Stimulated activated CD4-positive, alpha-beta T cell treated with anti-CD3 and anti-CD28 coated beads, Interleukin-12 subunit alpha, Interleukin-12 subunit beta, amount 100 ng/mL, for 4 hours (primary cell): Measurements from ENCODE around the gene STIMATE.

Source experiments
- DNase-seq: peaks from one replicate; pipeline ENCODE4 v3.0.0-alpha.2; 2020

The STIMATE gene

GRCh38 chr3:52811452-52812011, 85.8 kb downstream of the STIMATE start:
- DNase-seq: no peak

DNA sequence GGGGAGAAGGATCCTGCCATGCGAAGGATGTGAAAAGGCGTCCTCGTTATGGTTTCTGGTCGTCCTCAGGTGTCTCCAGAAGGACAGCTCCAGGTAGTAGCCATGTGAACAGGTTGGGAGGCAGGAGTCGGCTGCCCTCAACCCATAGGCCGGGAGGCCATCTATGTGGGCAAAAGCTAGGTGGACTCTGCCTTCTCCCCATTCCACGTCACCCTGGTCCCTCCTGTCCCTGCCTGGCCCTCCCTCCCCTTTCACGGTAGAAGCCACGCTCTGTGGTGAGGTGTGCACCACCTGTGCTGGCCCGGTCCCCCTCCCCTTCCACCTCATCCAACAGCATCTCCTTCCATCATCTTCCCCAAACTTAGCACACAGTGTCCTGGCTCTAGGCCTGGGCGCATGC, 86.4 kb downstream of the STIMATE start:
- DNase-seq: no peak

DNA sequence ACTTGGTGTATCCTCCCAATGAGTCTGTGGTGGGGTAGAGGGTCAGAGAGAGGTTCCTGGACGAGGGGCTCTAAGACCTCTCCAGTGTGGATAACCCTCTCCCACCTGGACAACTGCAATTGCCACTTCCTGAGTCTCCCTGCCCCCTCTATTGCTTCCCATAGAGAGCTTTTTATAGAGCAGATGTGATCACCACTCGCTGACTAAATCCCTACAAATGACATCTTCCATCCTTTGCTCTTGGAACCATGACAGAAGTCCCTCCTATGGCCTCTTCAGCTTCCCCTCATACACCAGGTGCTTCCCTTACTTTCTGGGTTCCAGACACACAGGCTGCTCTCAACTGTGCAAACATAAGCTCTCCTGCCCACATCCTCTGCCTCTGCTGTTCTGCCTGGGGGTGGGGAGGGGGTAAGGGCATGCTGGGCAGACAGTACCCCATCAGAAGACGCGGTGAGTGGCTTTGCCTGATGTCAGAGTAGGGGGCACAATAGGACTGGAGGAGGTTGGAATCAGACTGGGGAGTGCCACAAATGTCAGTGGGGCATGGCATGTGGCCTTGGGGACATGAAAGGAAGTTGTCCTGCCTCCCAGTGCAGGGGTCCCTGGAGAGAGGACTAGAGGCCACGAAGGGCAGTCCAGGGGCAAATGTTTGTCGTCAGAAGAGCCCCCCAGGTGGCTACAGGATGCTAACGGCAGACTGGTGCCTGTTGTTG, 87.5 kb downstream of the STIMATE start:
- no peak for DNase-seq

DNA sequence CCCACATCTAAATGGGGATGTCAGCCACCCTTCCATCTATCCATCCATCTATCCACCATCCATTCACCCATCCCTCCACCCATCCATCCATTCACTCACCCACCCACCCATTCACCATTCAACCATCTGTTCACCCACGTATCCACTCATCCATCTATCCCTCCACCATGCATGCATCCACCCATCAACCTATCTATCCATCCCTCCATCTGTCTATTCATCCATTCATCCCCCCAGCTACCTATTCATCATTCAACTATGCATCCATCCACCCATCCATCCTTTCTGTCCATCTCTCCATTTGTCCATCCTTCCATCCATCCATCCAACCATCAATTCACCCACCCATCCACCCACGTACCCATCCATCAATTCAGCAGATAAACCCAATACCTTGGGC, 88.2 kb downstream of the STIMATE start:
- DNase-seq: no peak

DNA sequence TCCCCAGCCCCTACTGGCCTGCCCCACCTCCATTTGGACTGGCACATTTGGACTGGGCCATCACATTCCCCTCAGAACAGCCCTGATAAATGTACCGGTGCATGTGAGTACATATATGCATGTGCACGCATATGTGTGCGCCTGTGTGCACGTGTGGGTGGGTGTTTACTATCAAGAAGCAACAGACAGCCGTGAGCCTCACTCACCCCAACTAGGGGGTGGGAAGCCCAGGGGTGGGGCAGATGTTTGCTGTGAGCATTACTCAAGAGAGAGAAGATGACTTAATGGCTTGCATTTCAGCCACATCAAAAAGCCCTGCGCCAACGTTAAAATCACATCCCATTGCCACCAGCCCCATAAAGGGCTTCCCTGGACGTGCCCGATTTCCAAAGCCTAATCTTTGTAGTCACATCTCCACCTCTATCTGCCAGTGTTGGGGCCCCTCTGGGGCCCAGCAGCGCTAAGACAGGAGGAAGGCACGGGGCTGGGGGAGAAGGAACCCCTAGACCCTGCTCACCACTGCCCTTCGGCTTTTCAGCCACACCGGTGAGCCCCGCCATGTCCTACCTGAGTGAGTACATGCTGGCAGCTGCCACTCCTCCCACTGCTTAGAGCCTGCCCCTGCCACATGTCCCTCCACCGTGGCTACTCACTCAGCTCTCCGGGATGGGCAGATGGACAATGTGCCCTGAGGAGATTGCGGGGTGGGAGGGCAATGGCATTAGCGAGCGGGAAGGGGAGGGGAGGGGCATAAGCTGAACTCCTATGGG, 91.9 kb downstream of the STIMATE start:
- no peak for DNase-seq

DNA sequence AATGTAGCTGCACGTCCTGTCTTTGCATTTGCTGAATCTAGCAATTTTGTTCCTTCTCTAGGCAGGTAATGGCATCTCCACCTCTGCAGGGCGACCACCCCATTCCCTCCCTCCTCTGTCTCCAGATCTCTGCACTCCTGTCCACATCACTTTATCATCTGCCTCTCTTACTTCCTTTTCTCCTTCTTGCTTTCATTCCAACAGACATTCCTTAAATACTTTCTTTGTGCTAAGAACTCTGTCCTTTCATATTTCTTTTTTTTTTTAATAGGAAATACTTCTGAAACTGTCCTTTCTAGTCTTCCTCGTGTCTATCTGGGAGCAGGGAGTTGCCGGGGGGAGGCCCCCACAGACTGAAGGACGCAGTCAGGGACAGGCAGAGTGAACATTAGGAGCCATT, 95.5 kb downstream of the STIMATE start:
- DNase-seq: no peak

GRCh38 chr3:52800079-52800478, 97.3 kb downstream of the STIMATE start:
- no peak for DNase-seq

DNA sequence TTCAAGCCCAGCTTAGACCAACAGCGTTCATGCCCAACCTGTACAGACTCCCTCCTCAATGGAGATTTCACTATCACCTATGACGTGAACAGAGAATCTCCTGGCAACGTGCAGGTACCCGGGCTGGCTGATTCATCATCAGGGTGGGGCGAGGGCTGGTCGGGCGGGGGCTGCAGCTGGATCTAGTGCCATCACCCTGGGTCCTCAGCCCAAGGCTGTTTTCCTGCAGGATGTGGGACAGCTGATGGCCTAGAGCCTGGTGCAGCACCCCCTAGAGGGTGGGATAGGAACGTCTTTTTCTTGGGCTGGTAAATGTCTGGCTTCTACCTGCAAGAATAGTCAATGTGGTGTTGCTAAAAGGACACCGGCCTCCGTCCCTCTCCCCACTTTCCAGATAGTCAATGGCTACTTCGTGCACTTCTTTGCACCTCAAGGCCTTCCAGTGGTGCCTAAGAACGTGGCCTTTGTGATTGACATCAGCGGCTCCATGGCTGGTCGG, 98.3 kb downstream of the STIMATE start:
- no peak for DNase-seq

- no peak for DNase-seq
These were observed 98.9 kb downstream of the STIMATE start for GRCh38 chr3:52798376-52798977.

- DNase-seq: no peak
These were observed 100.9 kb downstream of the STIMATE start for GRCh38 chr3:52796411-52796810.

DNA sequence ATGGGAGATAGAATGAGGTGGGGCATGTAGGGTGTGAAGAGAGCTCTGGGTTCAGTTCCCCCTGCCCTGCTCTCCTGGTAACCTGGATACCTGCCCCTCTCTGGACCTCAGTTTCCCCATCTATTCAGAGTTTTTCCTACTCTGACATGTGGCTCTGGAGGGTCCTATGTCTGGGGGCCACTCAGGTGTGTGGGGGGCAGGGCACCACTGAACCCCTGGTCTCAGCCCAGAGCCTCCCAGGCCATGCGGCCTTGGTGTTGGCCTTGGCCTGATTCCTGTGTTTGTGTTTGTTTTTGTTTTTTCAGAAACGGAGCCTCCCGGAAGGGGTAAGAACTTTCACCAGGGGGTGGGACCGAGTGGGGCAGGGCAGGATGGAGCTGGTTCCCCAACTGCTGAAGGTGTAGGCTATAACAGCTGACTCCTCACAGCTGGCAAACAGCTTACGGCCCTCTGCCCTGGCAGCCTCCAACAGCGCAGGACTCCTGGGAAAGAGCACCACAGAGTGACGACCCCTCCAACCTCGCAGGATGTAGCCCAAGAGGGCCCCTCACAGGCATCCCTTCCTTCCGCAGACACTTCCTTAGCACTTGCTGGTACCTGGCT, 101.9 kb downstream of the STIMATE start:
- no peak for DNase-seq

DNA sequence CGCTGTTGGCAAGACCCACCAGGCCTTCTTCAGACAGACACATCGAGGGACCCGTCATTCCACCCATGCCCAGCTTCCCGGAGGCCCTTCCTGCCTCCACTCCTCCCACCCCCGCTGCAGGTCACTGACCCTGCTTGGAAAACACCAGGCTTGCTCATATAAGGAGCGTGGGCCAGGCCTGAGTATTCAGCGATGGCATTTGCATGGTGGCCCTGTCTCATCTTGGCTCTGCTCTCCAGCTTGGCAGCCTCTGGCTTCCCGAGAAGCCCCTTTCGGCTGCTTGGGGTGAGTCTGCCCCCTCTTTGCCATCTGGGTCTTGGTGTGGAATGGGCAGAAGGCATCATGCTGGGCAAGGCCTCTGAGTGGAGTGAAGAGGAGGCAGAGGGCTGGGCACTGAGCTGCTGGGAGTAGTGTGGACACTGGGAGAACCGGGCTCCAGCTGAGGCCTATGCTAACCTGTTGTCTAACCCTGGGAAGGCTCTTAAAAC, 102.7 kb downstream of the STIMATE start, which contains the start of gene ITIH3:
Gene ITIH3 (plus strand): TSS at position 185 of the 488 bp plus-strand sequence. CDS start 8 bp downstream, at position 193.
- no peak for DNase-seq

DNA sequence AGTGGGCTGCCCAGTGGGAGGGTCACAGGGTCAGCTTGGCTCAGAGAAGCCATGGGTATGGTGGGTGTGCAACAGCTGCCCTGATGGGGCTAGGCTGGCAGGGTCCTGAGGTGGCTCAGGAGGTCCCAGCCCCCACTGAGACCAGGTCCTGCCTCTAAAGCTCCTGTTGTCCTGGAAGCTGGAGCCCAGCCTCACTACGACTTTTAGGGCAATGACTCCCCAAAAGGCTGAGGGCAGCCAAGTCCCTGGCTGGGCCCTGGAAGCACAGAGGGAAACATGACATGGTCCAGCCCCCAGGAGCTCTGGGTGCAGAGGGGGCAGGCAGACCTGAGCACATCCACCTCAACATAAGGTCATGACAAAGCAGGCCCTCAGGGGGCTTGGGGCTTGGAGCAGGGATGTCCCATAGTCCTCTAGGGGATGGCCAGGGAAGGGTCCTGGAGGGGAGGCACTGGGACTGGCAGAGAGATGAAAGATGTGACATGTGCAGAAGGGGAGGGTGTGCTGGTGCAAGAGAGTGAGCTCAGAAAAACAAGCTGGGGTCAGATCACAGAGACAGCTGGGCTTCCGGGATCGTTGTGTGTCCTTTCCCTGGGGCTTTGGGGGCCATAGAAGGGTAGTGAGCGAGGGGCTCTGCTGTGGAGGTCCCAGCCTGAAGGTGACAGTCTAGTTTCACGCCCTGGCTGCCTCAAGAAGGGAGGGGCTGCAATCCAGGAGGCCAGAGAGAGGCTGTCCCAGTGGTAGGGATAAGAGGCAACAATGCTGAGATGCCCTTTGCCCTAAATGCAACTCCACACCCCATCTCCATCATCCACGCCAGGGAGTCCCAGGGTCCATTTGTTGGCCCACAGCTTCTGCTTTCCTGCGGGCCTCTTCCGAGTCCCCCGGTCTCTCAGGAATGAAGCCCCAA, 103.4 kb downstream of the STIMATE start:
- DNase-seq: no peak

DNA sequence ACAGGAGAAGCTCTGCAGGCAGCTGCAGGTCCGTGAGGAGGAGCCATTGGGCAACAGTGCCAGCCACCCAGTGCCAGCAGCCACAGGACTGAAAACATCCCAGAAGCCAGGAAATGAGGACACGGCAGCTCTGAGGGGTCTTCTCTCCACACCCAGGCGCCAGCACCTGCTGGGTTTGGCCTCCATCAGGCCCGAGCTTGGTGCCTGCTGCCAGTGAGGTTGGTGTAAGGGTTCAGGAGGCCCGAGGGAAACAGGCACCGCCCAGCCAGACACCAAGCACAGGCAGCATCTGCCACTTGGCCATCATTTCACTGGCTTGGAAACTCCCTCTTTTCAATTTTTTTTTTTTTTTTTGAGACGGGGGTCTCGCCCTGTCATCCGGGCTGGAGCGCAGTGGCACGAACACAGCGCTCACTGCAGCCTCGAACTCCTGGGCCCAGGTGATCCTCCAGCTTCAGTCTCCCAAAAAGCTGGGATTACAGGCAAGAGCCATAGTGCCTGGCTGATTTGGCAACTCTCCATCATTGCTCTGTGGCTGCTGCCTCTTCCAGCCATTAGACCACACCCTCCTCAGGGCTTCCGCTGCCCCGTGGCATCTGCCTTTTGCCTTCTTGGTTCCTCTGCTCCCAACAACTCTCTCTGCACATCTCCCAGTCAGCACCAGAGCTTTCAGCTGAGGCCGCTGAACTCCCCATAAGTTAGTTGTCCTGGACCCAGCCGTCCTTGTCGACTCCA, 104.2 kb downstream of the STIMATE start:
- no peak for DNase-seq

DNA sequence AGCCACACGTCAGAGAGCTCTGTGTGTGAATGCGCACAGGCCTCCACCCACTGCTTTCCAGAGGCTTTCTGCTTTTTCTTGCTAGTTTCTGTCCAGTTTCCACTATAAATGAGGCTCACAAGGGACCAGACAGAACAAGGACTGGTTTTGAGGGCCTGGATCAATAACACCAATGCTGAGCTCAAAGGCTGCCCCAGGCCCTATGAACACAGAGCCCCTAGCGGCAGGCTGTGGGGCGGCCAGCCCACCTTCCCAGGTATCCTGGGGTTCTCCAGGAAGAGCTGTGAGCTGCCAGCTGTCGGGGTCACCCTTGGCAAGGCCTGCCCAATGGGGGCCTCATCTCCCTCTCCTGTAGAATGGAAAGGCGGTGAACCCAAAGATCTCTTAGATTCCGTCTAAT, 104.9 kb downstream of the STIMATE start:
- no peak for DNase-seq

DNA sequence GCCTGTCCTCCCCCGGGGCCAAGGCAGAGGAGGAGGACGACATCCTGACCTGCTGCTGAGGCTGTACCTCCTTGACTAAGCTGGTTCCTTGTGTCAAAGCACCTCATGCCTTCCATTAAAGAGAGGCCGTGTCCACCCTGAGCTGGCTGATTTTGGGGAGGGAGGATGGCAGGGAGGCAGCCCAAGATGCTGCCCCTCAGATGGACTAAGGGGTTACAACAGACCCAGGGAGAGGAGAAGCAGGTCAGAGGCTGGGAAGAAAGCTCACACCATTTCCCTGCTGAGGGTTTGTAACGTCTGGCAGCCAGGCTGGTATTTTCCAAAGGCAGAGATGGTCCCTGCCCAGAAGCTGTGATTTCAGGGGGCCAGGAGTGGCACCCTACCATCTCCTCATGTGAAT, 105.4 kb downstream of the STIMATE start:
- DNase-seq: no peak

GRCh38 chr3:52791366-52791765, 106.0 kb downstream of the STIMATE start:
- no peak for DNase-seq

DNA sequence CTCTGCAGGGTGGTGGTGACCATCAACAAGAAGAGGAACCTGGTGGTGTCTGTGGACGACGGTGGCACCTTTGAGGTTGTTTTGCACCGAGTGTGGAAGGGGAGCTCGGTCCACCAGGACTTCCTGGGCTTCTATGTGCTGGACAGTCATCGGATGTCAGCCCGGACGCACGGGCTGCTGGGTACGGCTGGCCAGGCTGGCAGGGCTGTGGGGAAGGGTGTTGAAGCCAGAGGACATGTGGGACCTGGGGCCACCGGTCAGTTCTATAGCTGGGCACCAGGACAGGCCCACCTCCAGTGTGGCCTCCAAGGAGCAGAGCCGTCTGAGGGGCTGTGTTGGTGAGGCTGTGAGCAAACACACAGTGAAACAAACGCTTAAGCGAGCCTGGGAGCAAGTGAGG, 106.6 kb downstream of the STIMATE start:
- DNase-seq: no peak

DNA sequence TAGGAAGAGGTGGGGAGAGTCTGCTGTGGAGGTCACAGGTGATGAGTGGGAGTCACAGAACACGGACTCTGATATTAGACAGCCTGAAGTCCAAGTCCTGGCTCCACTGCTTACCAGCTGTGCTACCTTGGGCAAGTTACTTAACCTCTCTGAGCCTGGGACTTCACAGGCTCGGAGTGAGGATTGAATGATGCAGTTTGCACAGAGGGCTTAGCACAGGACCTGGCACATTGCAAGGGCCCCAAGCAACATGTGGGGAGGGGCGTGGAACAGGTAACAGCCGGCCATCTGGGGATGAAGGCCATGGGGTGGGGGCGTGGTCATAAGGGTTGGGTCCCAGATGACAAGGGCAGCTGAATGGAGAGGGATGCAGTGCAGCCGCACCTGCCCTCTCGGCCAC, 107.0 kb downstream of the STIMATE start:
- DNase-seq: no peak

GRCh38 chr3:52789746-52790040, 107.7 kb downstream of the STIMATE start:
- no peak for DNase-seq
